AG04450 (cell line): ENCODE measurements around the gene SLC8A2. TPM values are rescaled to one million over a fixed set of nuclear protein-coding genes. Genes with fewer than 3 reads are reported as not detected.
A peak's percentile ranks its signal among the peaks of the same experiment; 100 is the strongest.

Source experiments
- CTCF ChIA-PET: fragments of 300-600, 350-600 bp; formaldehyde crosslinking; extraction: SDS; loops from one replicate; lab custom pipeline; 2022; ENCODE audit warnings: antibody characterized with exemption, inconsistent platforms; lab: Charles Lee
- POLR2A ChIA-PET: fragments of 350-600 bp; formaldehyde crosslinking; extraction: SDS; loops from one replicate; lab custom pipeline; 2021; ENCODE audit warnings: antibody characterized with exemption, inconsistent platforms; lab: Yijun Ruan, JAX
- DNase-seq: peaks from one replicate; pipeline ENCODE4 v3.0.0-alpha.2; 2011; ENCODE audit warnings: low read depth, low spot score
- H3K27ac ChIP-seq: one replicate; pipeline ENCODE4 v1.5.1; 2012; ENCODE audit warnings: low read depth, low read length, control low read depth
- H3K27me3 ChIP-seq: one replicate; pipeline ENCODE4 v1.6.0; 2012; ENCODE audit warnings: low read length; ENCODE audit not compliant: control insufficient read depth, insufficient read depth
- H3K4me3 ChIP-seq: 2 replicates; pipeline ENCODE4 v1.5.1; 2011; ENCODE audit warnings: mild to moderate bottlenecking, low read depth, low read length, control low read depth
- H3K9me3 ChIP-seq: 2 replicates; pipeline ENCODE4 v1.5.1; 2012; ENCODE audit warnings: low read length; ENCODE audit not compliant: control insufficient read depth, insufficient read depth
- CTCF ChIP-seq: IDR thresholded peaks from 2 replicates; pipeline ENCODE4 v1.5.1; 2011; ENCODE audit warnings: low read depth, low read length, control low read depth, inconsistent platforms
- polyA plus RNA-seq: library from polyadenylated mRNA; depleted of rRNA; stranded (reverse); fragments of >200 nt; gene quantifications from 2 replicates; pipeline ENCODE4 v1.2.3, GENCODE V29; 2011

Gene SLC8A2
- polyA plus RNA-seq, 1 experiment: 0.05 TPM

- DNase-seq: no peak
- H3K9me3 ChIP-seq: peaks cover 8% of the 10 kb centered on the region; the same call in 1 of the 2 replicates
- ChIA-PET CTCF (interaction anchor here (1.3 kb wide), 1 partner anchor 13 kb away, joined by 6 read pairs; no protein-coding TSS in a partner anchor), POLR2A (no interaction called here)
- no peak overlapping the region for H3K4me3 ChIP-seq
- H3K27ac ChIP-seq: no peak overlapping the region
- H3K27me3 ChIP-seq: no peaks in the 10 kb centered on the region
- no peak for TF ChIP-seq CTCF
Measured at GRCh38 chr19:47404334-47405196, 67.1 kb downstream of the SLC8A2 start.

DNA sequence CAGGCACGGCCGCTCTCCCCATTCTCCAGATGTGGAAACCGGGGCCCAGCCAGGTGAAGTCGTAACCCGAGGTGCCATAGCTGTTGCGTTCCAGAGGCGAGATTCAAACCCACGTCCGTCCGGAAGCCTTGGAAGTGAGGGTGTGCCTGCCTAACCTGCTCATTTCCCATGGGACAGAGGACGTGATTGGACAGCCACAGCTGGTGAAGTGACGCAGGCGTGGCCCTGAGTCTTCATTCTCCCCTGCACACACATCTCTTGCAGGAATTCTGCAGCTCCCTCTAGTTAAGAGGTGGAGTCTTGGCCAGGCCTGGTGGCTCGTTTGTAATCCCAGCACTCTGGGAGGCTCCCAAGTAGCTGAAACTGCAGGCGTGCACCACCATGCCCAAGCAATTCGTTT, 69.2 kb downstream of the SLC8A2 start:
- peaks cover 2% of the 10 kb centered on the region; the same call in 1 of the 2 replicates for H3K9me3 ChIP-seq
- DNase-seq: no peak
- no peak for TF ChIP-seq CTCF
- H3K4me3 ChIP-seq: no peak overlapping the region
- POLR2A ChIA-PET: no interaction called here
- H3K27ac ChIP-seq: no peak overlapping the region
- H3K27me3 ChIP-seq: peaks cover 13% of the 10 kb centered on the region
- CTCF ChIA-PET: interaction anchor here (1.5 kb wide), 1 partner anchor 11 kb away, joined by 5 read pairs; no protein-coding TSS in a partner anchor

- CTCF ChIA-PET: interaction anchor here (1.3 kb wide), 1 partner anchor 8 kb away, joined by 10 read pairs; no protein-coding TSS in a partner anchor
Measured at GRCh38 chr19:47398707-47399597, 72.7 kb downstream of the SLC8A2 start.

GRCh38 chr19:47391510-47392223, 80.0 kb downstream of the SLC8A2 start:
- Histone ChIP-seq H3K27ac (no peak overlapping the region), H3K4me3 (no peak overlapping the region), H3K9me3 (no peaks in the 10 kb centered on the region), H3K27me3 (peaks cover 3% of the 10 kb centered on the region)
- peak; percentile 93 for TF ChIP-seq CTCF
- POLR2A ChIA-PET: interaction anchor here (0.8 to 1.0 kb wide), 2 partner anchors 95 to 117 kb away, joined by 3 read pairs; partner anchors contain the start of gene INAFM1
- CTCF ChIA-PET: interaction anchor here (0.5 to 4.7 kb wide), 28 partner anchors 8 to 377 kb away, joined by 3 to 121 read pairs (median 5); partner anchors contain the start of genes C5AR1, DHX34 and MEIS3
- DNase-seq: peak; percentile 23

More at GRCh38 chr19:47398707-47399597, 72.7 kb downstream of the SLC8A2 start:
- no peak for DNase-seq
- Histone ChIP-seq H3K4me3 (no peak overlapping the region), H3K9me3 (no peaks in the 10 kb centered on the region; the same call in 1 of the 2 replicates), H3K27ac (no peak overlapping the region), H3K27me3 (peaks cover 16% of the 10 kb centered on the region)
- POLR2A ChIA-PET: no interaction called here
- no peak for TF ChIP-seq CTCF
